ENCODE results near the gene FBXO36.

FBXO36 gene

DNA sequence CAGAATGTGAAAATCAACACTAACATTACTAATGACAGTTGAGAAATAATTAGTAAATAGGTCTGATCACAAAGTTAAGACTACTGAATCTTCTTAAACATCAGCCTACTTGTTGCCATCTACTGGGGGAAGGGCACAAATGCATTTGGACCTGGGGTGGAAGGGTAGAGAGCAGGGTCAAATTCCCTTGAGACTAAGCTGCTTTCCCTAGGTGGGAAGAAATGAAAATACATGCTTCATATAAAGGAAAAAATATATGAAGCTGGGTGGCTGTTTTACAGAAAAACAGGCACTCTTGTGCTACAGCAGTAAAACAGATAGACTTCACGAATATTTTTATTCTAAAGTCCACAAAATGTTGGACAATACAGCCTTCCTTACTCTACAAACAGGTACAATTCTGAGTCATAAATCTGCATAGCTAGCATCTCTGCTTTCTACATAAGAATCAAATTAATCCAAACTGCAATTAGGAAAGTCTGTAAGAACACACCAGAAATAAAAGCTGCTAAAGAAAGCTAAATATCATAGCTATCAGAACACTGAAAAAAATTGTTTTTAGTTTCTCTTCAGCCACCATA is 11.4 kb upstream of the FBXO36 start:
- TF ChIP-seq, protein P1, sequence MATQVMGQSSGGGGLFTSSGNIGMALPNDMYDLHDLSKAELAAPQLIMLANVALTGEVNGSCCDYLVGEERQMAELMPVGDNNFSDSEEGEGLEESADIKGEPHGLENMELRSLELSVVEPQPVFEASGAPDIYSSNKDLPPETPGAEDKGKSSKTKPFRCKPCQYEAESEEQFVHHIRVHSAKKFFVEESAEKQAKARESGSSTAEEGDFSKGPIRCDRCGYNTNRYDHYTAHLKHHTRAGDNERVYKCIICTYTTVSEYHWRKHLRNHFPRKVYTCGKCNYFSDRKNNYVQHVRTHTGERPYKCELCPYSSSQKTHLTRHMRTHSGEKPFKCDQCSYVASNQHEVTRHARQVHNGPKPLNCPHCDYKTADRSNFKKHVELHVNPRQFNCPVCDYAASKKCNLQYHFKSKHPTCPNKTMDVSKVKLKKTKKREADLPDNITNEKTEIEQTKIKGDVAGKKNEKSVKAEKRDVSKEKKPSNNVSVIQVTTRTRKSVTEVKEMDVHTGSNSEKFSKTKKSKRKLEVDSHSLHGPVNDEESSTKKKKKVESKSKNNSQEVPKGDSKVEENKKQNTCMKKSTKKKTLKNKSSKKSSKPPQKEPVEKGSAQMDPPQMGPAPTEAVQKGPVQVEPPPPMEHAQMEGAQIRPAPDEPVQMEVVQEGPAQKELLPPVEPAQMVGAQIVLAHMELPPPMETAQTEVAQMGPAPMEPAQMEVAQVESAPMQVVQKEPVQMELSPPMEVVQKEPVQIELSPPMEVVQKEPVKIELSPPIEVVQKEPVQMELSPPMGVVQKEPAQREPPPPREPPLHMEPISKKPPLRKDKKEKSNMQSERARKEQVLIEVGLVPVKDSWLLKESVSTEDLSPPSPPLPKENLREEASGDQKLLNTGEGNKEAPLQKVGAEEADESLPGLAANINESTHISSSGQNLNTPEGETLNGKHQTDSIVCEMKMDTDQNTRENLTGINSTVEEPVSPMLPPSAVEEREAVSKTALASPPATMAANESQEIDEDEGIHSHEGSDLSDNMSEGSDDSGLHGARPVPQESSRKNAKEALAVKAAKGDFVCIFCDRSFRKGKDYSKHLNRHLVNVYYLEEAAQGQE (IDR thresholded peaks at IDR 0.05; ENCODE audit: insufficient read depth in 1 of 2, low read depth in 2 of 2, low read length in 2 of 2): no peak
- TF ChIP-seq SIN3A (IDR thresholded peaks at IDR 0.05; ENCODE audit: borderline replicate concordance, insufficient read depth, low read length) (no peak), POLR2AphosphoS5 (IDR thresholded peaks at IDR 0.05; ENCODE audit: low read depth, low read length) (no peak), TAF1 (IDR thresholded peaks at IDR 0.05; ENCODE audit: borderline replicate concordance, insufficient read depth, low read length) (no peak), FOXP2 (optimal IDR thresholded peaks at IDR 0.05; ENCODE audit: borderline replicate concordance, extremely low read depth, extremely low read length, insufficient read depth) (no peak)

DNA sequence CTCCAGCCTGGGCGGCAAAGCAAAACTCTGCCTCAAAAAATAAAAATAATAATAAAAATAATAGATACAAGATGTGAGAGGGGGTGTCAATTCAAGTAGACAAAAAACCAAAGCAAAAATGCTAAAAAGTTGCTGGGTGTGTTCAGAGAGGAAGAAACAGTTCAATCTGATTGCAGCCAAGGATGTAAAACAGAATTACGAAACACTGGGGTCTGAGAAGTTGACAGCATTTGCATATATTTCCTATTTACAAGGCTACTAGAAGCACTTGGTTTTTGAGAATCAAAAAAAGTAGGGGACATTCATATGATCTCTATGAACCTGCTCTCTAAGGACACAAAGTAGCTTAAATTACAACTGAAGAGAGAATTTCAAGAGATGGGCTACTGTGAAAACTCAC is 8.1 kb upstream of the FBXO36 start:
- TF ChIP-seq FOXP2 (optimal IDR thresholded peaks at IDR 0.05; ENCODE audit: borderline replicate concordance, extremely low read depth, extremely low read length, insufficient read depth): no peak
- TF ChIP-seq, protein P1 (IDR thresholded peaks at IDR 0.05; ENCODE audit: insufficient read depth in 1 of 2, low read depth in 2 of 2, low read length in 2 of 2): no peak

DNA sequence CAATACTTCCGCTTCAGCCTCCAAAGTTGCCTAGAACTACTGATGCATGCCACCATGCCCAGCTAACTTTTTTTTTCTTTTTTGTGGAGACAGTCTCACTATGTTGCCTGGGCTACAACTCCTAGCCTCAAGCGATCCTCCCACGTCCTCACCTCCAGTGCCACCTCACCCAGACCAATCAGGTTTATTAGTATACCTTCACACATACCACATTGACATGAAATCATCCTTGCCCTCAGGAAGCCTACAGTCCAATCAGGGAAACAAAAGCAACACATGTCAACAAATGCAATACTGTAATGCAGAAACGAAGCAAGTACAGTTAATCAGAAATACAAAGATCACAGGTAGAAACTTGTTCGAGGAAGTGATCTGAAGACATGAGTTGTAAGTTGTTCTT is 4.5 kb upstream of the FBXO36 start:
- TF ChIP-seq POLR2AphosphoS5 (IDR thresholded peaks at IDR 0.05; ENCODE audit: low read depth, low read length): no peak
- TF ChIP-seq, protein P1 (IDR thresholded peaks at IDR 0.05; ENCODE audit: insufficient read depth in 1 of 2, low read depth in 2 of 2, low read length in 2 of 2): no peak
- TF ChIP-seq FOXP2 (optimal IDR thresholded peaks at IDR 0.05; ENCODE audit: borderline replicate concordance, extremely low read depth, extremely low read length, insufficient read depth): no peak
- TF ChIP-seq TAF1 (IDR thresholded peaks at IDR 0.05; ENCODE audit: borderline replicate concordance, insufficient read depth, low read length): no peak
- TF ChIP-seq SIN3A (IDR thresholded peaks at IDR 0.05; ENCODE audit: borderline replicate concordance, insufficient read depth, low read length): no peak

DNA sequence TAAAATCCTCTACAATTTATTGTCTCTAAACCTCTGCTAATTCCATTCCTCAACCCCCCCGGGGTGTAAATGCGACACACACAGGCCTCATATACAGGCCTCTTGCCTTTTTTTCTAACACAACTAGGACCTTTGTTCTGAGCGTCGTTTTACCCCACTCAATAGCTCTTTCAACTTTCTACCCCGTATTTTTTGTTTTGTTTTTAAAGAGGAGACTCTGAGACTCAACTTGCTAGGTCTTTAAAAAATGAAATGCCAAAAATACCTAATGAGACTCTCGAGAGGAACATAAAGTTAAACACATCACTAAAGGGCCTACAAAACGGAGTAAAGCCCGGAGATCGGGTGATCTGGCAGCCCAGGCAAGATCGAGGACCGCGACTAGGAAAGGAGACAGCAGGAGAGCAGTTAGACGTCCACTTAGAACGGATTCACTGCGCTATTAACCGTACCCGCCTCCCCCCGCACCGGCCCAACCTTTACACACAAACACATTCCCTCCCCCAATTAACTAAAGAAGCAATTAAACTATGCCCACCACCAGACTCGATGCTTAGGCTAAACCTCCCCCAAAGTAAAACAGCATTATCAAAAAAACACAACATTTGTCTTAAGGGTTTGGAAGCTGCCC is 2.2 kb upstream of the FBXO36 start:
- TF ChIP-seq SIN3A (IDR thresholded peaks at IDR 0.05; ENCODE audit: borderline replicate concordance, insufficient read depth, low read length): no peak
- no peak for TF ChIP-seq TAF1 (IDR thresholded peaks at IDR 0.05; ENCODE audit: borderline replicate concordance, insufficient read depth, low read length)
- TF ChIP-seq, protein P1 (IDR thresholded peaks at IDR 0.05; ENCODE audit: insufficient read depth in 1 of 2, low read depth in 2 of 2, low read length in 2 of 2): no peak
- TF ChIP-seq FOXP2 (optimal IDR thresholded peaks at IDR 0.05; ENCODE audit: borderline replicate concordance, extremely low read depth, extremely low read length, insufficient read depth): no peak
- TF ChIP-seq POLR2AphosphoS5 (IDR thresholded peaks at IDR 0.05; ENCODE audit: low read depth, low read length): no peak

All from PFSK-1 (cell line).